ENCODE measurements around the gene TAGLN2. TPM values are rescaled to one million over a fixed set of nuclear protein-coding genes. Genes with fewer than 3 reads are reported as not detected.

TAGLN2 gene
- total and polyA plus RNA-seq, 9 of the 15 experiments (the other 6 are each of a cell fraction or from before 2014, with no cell fraction given): 192 to 683 (median 455) TPM

- TF ChIP-seq, protein P1, sequence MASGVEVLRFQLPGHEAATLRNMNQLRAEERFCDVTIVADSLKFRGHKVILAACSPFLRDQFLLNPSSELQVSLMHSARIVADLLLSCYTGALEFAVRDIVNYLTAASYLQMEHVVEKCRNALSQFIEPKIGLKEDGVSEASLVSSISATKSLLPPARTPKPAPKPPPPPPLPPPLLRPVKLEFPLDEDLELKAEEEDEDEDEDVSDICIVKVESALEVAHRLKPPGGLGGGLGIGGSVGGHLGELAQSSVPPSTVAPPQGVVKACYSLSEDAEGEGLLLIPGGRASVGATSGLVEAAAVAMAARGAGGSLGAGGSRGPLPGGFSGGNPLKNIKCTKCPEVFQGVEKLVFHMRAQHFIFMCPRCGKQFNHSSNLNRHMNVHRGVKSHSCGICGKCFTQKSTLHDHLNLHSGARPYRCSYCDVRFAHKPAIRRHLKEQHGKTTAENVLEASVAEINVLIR (CRISPR knock-in tag; IDR thresholded peaks at IDR 0.05): no peak
- TF ChIP-seq RBM15 (IDR thresholded peaks at IDR 0.05; ENCODE audit: insufficient read depth, low read length) (no peak), NEUROD1 (IDR thresholded peaks at IDR 0.05; ENCODE audit: borderline replicate concordance, low read depth, low read length, partially characterized antibody) (peak; percentile 89), ARHGAP35 (IDR thresholded peaks at IDR 0.05; ENCODE audit: partially characterized antibody) (no peak), POLR2G (IDR thresholded peaks at IDR 0.05; ENCODE audit: low read depth, low read length) (peak; percentile 64), BMI1 (IDR thresholded peaks at IDR 0.05; ENCODE audit: low read length) (peak; percentile 79), MAX (CRISPR knock-in tag; IDR thresholded peaks at IDR 0.05) (peak; percentile 48), YY1 (IDR thresholded peaks at IDR 0.05; ENCODE audit: borderline replicate concordance in 1 of 3, control insufficient read depth in 1 of 3, extremely low read depth in 1 of 3, insufficient read depth in 3 of 3, insufficient read length in 1 of 3, insufficient replicate concordance in 2 of 3, low read depth in 1 of 3, low read length in 2 of 3) (peak in 1 of 3 experiments; percentile 45), JUND (IDR thresholded peaks at IDR 0.05; ENCODE audit: borderline replicate concordance, low read depth, low read length) (peak; percentile 57; the same call in 1 of the 2 replicates), JUND (tag; IDR thresholded peaks at IDR 0.05; ENCODE audit: borderline replicate concordance, low read depth, low read length) (peak; percentile 55; the same call in 1 of the 3 replicates), MBD2 (IDR thresholded peaks at IDR 0.05; ENCODE audit: borderline replicate concordance, low read depth) (peak; percentile 33; the same call in 1 of the 2 replicates), SAP30 (IDR thresholded peaks at IDR 0.05; ENCODE audit: borderline replicate concordance, insufficient read depth, low read depth, low read length, poor library complexity, severe bottlenecking) (peak; percentile 13), CREB5 (CRISPR knock-in tag; IDR thresholded peaks at IDR 0.05) (0 out of 2 replicates have a peak, but pooled peaks have one; percentile 23), MAFK (IDR thresholded peaks at IDR 0.05; ENCODE audit: low read length) (no peak), CREM (IDR thresholded peaks at IDR 0.05; ENCODE audit: low read depth) (peak; percentile 69), TBP (optimal IDR thresholded peaks at IDR 0.05; ENCODE audit: low read depth, low read length) (peak; percentile 82), GATAD2B (IDR thresholded peaks at IDR 0.05; ENCODE audit: borderline replicate concordance) (no peak), HDAC3 (IDR thresholded peaks at IDR 0.05; ENCODE audit: borderline replicate concordance, partially characterized antibody) (peak; percentile 41)
- TF ChIP-seq, protein P2, sequence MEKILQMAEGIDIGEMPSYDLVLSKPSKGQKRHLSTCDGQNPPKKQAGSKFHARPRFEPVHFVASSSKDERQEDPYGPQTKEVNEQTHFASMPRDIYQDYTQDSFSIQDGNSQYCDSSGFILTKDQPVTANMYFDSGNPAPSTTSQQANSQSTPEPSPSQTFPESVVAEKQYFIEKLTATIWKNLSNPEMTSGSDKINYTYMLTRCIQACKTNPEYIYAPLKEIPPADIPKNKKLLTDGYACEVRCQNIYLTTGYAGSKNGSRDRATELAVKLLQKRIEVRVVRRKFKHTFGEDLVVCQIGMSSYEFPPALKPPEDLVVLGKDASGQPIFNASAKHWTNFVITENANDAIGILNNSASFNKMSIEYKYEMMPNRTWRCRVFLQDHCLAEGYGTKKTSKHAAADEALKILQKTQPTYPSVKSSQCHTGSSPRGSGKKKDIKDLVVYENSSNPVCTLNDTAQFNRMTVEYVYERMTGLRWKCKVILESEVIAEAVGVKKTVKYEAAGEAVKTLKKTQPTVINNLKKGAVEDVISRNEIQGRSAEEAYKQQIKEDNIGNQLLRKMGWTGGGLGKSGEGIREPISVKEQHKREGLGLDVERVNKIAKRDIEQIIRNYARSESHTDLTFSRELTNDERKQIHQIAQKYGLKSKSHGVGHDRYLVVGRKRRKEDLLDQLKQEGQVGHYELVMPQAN (IDR thresholded peaks at IDR 0.05; ENCODE audit: borderline replicate concordance): peak; percentile 53; the same call in 1 of the 2 replicates
- TF ChIP-seq, protein P3, sequence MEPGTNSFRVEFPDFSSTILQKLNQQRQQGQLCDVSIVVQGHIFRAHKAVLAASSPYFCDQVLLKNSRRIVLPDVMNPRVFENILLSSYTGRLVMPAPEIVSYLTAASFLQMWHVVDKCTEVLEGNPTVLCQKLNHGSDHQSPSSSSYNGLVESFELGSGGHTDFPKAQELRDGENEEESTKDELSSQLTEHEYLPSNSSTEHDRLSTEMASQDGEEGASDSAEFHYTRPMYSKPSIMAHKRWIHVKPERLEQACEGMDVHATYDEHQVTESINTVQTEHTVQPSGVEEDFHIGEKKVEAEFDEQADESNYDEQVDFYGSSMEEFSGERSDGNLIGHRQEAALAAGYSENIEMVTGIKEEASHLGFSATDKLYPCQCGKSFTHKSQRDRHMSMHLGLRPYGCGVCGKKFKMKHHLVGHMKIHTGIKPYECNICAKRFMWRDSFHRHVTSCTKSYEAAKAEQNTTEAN (CRISPR knock-in tag; IDR thresholded peaks at IDR 0.05): peak; percentile 76; the same call in 1 of the 2 replicates
These were observed 1.9 kb downstream of the TAGLN2 start (continued) for GRCh38 chr1:159923203-159924024.
